GM12891 (cell line): Measurements from ENCODE around the gene ALDH1L2.

Experiments
- POLR2A ChIP-seq: IDR thresholded peaks from 2 replicates; pipeline ENCODE4 v1.6.1; 2011; ENCODE audit warnings: low read depth, low read length, control low read depth
- POLR2AphosphoS5 ChIP-seq: IDR thresholded peaks from 2 replicates; pipeline ENCODE4 v1.6.1; 2011; ENCODE audit warnings: low read depth, low read length, control low read depth
- POU2F2 ChIP-seq: IDR thresholded peaks from 2 replicates; pipeline ENCODE4 v1.6.1; 2011; ENCODE audit warnings: low read depth, mild to moderate bottlenecking, control low read depth, low read length, moderate library complexity
- TAF1 ChIP-seq: IDR thresholded peaks from 2 replicates; pipeline ENCODE4 v1.6.1; 2011; ENCODE audit warnings: low read depth, low read length, control low read depth

DNA sequence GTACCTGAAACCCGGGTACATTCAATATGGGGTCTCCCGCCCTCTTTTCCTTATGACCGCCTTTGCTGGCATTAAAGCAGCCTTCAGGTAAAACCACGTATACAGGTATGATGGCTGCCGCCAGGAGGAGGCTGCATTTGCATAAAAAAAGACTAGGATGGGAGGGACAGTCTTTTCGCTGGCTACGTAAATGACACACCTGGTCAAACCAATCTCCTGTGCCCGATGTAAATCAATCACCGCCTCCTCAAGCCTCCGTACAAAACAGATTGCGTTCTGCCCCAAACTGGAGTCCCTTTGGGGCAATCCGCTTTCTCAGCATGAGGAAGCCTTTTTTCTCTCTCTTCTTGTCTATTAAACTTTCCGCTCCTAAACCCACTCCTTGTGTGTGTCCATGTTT, 8.1 kb upstream of the ALDH1L2 start:
- no peak for TF ChIP-seq POLR2AphosphoS5
- no peak for TF ChIP-seq POU2F2
- TF ChIP-seq TAF1 = no peak
- no peak for TF ChIP-seq POLR2A
